Mesenteric fat pad (tissue), 1 donor: ENCODE data around the gene B4GALNT3. TPM values are rescaled to one million over a fixed set of nuclear protein-coding genes. Genes with fewer than 3 reads are reported as not detected.

ENCODE experiments used
- DNase-seq: peaks from one replicate; pipeline ENCODE4 v3.0.0-alpha.2; 2020; ENCODE audit warnings: low spot score
- total RNA-seq: library from RNA; stranded (reverse); fragmentation: NEBNext Ultra II Directional; extraction: Animal tissue kit (Norgen Biotek cat#: 25700); gene quantifications from one replicate; pipeline ENCODE4 v1.2.1, GENCODE V29; 2021
- donor health status: DM: yes; HTN: yes; CAD: no.

B4GALNT3 gene
- total RNA-seq, 1 donor from 2014 or later = 0.61 TPM

DNA sequence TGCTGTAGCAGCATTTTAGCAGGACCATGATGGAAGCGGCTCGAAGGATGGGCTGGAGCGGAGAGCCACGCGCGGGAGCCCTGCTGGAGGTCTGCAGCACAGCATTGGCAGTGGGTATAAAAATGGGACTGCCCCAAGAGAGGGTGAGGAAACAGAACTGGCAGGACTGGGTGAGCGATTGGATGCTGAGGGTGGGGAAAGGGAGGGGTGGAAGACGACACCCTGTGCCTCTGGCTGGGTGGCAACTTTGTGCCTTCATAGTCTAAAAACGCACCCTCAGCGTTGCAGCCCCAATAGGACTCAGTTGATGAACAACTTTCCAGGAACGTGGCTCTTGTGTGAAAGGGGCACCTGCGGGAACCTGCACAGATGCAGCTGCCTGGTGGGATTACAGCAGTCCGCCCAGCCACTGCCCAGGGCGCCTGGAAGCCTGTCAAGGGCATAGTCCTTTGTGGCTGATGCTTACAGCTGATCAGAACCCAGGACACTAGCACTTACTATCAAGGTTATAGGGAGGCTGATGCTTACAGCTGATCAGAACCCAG lies 130.5 kb downstream of the B4GALNT3 start:
- DNase-seq = no peak

DNA sequence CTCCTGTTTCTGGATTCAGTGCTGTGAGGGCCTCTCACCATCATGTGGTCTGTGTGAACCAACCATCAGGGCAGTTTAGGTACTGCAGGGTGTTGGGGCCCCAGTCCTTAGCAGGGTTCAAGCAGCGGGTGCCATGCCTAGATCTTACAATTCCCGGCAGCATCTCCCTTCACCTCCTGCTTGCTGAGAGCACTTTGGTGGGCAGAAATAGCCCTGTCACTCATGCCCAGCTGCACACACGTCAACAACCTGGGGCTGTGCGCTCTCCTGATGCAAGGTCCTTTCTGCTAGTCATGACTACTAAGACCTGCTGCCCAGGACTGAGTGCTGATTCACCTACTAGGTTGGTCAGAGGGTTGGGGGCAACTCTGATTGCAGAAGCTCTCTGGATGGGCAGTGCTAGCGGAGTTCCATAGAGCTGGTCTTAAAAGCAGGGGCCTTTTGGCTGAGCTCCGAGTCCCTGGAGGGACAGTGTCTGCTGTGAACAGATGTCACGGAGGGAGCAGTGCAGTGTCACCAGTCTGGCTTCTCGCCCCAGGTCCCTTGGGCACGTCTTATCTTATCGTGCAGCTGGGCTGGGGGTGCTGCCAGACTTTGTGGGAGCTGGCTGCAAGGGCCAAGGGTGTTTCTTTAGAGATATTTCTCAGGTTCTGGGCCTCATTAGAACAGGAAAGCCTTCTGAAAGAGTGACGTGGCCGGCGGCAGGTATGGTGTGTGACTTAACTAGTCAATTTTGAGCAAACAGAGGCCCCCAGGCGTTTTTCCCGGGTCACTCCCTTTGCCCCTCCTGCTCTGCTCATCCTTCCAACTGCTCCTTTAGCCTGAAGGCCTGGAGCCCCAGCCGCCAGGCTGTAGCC lies 131.7 kb downstream of the B4GALNT3 start:
- DNase-seq = no peak

DNA sequence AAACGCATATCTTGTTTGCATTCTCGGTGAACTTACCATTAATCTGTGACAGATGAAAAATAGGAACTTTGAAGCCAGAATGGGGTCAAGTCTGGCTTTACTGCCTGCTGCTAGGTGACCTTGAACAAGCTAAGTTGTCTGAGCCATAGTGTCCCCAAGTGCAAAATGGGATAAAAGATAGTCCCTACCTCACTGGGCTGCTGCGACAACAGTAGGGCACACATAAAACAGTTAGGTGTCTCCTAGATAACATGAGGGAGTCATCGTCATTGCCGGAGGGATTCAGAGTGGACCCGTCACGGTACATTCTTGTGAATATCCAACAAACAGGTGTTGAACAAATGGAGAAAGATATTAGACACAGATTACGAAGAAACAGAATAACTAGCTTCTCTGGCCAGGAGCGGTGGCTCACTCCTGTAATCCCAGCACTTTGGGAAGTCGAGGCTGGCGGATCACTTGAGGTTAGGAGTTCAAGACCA lies 132.3 kb downstream of the B4GALNT3 start:
- no peak for DNase-seq

DNA sequence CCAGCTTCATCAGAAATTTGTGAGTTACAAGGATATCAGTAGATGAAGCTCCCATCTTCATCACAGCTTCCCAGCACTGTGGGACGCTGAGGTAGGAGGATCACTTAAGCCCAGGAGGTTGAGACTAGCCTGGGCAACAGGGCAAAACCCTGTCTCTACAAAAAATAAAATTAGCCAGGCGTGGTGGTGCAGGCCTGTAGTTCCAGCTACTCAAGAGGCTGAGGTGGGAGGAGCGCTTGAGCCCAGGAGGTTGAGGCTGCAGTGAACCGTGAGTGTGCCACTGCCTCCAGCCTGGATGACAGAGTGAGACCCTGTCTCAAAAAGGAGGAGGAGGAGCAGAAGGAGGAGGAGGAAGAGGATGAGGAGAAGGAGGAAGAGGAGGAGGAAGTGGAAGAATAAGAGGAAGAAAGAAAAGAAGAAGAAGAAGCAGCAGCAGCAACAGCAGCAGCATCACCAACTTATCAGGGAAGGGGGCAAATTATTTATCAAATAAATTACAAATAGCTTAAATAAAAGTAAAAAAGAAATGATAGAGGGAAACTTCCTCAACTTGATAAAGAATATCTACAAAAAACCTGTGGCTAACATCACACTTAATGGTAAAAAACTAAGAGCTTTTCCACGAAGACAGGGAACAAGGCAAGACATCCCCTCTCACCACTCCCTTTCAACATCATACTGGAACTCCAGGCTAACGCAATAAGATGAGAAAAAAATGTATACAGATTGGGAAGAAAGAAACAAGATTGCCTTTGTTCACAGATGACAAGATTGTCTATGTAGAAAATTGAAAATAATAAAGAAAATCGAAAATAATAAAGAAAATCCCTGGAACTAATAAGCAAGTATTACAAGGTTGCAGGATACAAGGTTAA lies 133.9 kb downstream of the B4GALNT3 start:
- DNase-seq = no peak

DNA sequence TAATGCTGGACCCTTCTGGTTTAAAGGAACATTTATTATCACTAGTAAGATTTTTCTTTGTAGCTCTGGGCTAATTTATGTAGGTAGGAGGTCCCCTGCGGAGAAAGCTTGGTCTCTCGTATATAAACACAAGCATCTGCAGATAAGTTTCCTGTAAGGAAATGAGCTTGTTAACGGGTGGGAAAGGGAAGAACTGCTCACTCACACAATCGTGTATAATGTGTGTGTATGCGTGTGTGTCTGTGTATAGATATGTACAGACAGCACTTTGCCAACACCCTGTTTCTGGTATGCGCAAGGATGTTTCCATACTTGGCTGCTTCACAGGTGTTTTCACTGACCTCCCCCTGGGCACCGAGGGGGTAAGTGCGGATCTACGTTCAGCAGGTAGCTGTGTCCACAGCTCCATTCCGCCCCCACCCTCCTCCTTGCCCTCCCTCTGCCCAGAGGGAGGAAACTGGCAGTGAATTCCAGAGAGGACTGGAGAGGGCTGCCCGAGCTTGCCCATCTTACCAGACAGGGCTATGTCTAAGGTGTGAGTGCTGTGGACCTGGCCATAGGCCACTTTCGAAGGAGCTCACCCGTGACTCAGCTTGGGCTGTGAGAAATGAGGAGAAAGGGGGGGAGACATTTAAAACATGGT lies 138.3 kb downstream of the B4GALNT3 start:
- no peak for DNase-seq

DNA sequence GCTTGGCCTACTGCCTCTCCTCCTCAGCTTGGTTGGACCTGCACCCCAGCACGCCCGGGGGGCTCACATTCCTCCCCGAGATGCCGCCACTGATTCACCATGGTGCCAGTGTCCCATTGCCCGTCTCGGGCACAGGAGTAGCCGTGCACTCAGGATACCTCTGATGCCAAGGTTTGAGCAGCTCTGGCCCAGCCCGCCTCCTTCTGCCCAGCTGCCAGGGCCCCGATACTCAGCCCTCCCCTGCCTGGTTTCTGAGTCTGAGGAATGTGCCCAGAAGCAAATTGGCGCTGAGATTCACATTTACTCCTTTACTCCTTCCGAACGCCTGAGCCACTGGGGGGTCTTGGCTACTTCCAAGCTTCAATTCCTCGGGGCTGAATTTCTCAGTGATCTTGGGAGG lies 140.0 kb downstream of the B4GALNT3 start:
- no peak for DNase-seq

DNA sequence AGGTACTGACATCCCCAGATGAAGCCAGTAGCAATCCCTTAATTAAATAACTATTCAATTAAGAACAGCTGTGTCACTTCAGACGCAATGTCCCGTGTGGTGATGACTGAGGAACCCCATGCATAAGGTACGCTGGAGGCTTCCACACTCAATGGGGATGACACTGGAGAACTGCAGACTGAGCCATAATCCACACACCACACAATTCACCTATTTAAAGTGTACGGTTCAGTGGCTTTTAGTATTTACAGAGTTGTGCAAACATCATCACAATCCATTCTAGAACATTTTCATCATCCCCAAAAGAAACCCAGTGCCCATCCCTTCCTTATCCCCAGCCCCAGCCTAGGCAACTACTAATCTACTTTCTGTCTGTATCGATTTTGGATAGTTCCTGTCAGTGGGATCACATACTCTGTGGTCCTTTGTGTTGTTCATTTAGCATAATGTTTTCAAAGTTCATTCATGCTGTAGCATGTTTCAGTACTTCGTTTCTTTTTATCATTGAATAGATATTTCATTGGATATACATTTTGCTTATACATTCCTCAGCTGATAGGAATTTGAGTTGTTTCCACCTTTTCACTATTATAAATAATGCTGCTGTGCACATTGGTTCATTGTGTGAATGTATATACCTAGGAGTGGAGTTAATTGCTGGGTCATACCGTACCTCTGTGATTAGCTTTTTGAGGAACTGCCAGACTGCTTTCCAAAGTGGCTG lies 142.4 kb downstream of the B4GALNT3 start:
- DNase-seq = no peak

DNA sequence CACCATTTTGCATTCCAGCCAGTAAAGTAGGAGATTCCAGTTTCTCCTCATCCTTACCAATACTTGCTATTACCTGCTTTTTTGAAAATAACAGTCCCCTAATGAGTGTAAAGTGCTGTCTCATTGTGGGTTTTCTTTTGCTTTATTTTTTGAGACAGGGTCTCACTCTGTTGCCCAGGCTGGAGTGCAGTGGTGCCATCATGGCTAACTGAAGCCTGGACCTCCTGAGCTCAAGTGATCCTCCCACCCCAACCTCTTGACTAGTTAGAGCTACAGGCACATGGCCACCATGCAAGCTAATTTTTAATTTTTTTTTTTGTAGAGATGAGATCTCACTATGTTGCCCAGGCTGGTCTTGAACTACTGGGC lies 142.9 kb downstream of the B4GALNT3 start:
- DNase-seq = no peak

DNA sequence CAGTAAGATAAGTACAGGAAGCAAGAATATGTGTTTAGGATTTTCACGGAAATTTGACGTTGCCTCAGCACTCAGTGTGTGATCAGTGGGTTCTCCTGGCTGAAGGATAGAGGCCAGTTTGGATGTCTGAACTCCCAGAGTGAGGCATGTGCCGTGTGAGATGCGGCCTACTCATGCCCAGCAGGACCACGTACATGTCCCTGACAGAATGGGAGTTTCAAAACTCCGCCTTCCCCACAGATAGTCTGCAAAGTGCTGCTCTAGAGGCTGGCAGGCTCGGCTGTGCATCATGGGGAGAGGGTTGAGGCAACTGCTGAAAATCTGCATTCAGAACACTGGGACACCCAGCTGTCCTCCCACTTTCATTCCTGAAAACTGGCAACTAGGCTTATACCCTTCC lies 145.2 kb downstream of the B4GALNT3 start:
- peak; percentile 64 for DNase-seq

DNA sequence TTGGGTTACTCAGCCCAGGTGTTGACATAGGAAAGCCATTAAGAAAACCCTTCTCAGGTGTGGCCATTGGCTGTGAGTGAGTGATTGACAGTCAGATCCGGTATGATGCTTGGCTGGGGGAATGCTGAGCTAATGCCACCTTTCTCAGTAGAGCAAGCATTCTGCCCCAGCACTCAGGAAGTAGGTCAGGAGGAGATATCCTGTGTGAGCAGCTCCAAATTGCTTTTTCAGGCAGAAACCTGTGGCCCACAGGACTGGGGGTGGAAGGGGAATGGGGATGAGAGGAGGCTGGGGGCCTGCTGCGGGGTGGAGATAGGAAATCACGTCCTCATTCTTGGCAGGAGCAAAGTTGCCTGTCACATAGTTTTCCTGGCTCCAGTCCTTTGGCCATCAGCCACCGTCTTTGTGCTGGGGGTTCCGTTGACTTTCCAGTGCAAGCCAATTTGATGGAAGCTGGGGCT lies 147.8 kb downstream of the B4GALNT3 start:
- DNase-seq = peak; percentile 72

DNA sequence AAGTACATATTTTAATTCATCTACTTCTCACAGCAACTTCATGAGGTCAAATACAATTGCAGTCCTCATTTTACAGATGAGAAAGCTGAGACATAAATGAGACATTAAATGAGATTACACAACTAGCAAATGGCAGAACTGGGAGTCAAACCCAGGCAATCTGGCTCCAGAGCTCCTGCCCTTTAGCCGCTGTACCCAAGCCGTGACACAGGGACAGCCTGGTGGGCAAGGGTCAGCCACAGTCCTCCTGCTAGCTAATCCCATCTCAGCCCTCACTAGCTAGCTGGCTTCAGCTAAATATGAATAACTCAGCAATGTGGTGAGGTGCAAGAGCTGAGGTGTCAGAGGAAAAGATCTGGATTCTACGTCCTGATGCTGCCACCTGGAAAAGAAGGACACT lies 148.7 kb downstream of the B4GALNT3 start:
- peak; percentile 37 for DNase-seq

DNA sequence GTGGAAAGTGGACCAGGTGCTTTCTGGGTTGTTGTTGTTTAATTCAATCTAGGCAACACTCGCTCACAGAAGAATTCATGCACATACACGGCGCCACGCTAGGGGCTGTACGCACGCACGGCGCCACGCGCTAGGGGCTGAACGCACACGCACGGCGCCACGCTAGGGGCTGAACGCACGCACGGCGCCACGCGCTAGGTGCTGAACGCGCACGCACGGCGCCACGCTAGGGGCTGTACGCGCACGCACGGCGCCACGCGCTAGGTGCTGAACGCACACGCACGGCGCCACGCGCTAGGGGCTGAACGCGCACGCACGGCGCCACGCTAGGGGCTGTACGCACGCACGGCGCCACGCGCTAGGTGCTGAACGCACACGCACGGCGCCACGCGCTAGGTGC lies 149.2 kb downstream of the B4GALNT3 start:
- peak; percentile 14 for DNase-seq

DNA sequence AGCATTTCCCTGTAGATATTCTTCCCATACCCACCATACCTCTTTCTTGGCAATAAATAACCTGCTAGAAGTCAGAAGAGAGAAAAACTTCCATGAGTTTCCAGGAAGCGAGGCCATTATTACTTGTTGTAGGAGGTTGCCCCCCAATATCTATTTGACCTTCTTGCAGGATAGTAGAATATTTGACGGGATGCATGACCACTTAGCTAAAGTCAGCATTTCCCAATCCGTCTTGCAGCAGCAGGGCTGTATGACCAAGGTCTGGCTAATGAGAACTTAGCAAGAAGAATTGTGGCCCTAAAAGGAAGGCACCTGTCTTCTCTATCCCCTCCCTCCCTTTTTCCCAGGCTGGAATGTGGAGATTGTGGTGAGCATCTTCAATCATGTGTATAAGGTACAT lies 152.0 kb downstream of the B4GALNT3 start:
- DNase-seq = peak; percentile 1

DNA sequence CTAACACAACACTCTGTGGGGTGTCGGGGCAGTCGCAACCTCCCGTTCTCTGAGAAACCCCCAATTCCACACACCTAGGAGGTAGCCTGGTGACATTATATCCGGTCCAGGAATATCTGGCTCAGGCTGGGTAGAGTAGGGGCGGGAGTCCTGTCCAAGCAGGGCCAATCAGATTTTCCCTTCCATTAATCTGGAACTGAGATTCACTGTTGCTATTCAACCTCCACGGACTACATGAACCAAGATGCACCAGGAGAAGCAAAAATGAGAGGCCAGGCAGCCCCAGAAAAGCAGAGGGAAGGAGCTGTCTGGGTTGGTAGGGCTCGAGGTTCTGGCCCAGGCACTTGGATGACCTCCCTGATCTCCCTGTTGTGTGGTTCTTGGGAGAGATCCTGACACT lies 152.6 kb downstream of the B4GALNT3 start:
- DNase-seq = peak; percentile 12

DNA sequence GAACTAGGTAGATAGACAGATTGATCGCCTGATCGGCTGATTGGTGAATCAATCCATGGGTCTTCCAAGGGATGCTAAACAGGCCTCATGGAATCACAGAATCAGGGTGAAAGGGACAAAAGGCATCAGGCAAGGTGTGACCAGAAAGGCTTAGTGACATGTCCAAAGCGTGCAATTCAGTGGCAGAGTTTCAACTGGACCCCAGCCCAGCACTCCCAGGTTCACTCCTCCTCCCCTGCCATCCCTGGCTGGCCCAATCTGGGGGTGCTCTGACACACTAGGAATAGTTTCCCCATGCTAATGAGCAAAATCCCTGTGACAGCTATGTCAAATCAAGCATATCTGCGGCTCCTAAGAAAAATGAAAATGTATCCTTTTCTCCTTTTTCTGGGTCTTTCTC lies 153.1 kb downstream of the B4GALNT3 start:
- peak; percentile 74 for DNase-seq

Other genes starting within 250 kb of the B4GALNT3 start
- 3.4 TPM for gene SLC6A12, start 245.8 kb upstream of the B4GALNT3 start, total RNA-seq
- not detected for gene SLC6A13, start 197.1 kb upstream of the B4GALNT3 start, total RNA-seq
- 53.0 TPM for gene KDM5A, start 70.6 kb upstream of the B4GALNT3 start, total RNA-seq
- 7.9 TPM for gene CCDC77, start 58.3 kb upstream of the B4GALNT3 start, total RNA-seq
- 18.5 TPM for gene NINJ2, start 203.5 kb downstream of the B4GALNT3 start, total RNA-seq